A549 (cell line): ENCODE results near the gene HPS5.

Source experiments
- BHLHE40 ChIP-seq: IDR thresholded peaks from 2 replicates; pipeline ENCODE4 v1.6.1; 2012; ENCODE audit warnings: low read depth, low read length, inconsistent platforms
- FOSL2 ChIP-seq, 2 experiments: fragments of 450-650 bp in 1 of 2; fragments of >200 bp in 1 of 2; sonication (Bioruptor Twin) in 1 of 2; formaldehyde crosslinking; IDR thresholded peaks; 2 replicates each; pipeline versions ENCODE4 v1.5.0 to v1.6.1; 2016 to 2020; ENCODE audit warnings: mild to moderate bottlenecking in 1 of 2, moderate library complexity in 1 of 2
- MAFK ChIP-seq: fragments of 450-650 bp; IDR thresholded peaks from 2 replicates; pipeline ENCODE4 v1.6.1; 2014; ENCODE audit not compliant: partially characterized antibody
- POLR2A ChIP-seq: IDR thresholded peaks from 2 replicates; pipeline ENCODE4 v1.6.1; 2012; ENCODE audit warnings: mild to moderate bottlenecking, low read length
- POLR2AphosphoS2 ChIP-seq: conservative IDR thresholded peaks from 2 replicates; pipeline ENCODE4 v1.6.1; 2012; ENCODE audit warnings: low read length, improper control_type of control experiment, inconsistent platforms
- TF ChIP-seq, protein P1 (sequence below): fragments of >200 bp; sonication (Bioruptor Twin); formaldehyde crosslinking; IDR thresholded peaks from 3 replicates; pipeline ENCODE4 v1.5.1; 2016

- TF ChIP-seq, protein P1, sequence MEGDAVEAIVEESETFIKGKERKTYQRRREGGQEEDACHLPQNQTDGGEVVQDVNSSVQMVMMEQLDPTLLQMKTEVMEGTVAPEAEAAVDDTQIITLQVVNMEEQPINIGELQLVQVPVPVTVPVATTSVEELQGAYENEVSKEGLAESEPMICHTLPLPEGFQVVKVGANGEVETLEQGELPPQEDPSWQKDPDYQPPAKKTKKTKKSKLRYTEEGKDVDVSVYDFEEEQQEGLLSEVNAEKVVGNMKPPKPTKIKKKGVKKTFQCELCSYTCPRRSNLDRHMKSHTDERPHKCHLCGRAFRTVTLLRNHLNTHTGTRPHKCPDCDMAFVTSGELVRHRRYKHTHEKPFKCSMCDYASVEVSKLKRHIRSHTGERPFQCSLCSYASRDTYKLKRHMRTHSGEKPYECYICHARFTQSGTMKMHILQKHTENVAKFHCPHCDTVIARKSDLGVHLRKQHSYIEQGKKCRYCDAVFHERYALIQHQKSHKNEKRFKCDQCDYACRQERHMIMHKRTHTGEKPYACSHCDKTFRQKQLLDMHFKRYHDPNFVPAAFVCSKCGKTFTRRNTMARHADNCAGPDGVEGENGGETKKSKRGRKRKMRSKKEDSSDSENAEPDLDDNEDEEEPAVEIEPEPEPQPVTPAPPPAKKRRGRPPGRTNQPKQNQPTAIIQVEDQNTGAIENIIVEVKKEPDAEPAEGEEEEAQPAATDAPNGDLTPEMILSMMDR, result no peak
- TF ChIP-seq FOSL2 (IDR thresholded peaks at IDR 0.05) (no peak), FOSL2 (CRISPR knock-in tag; IDR thresholded peaks at IDR 0.05) (no peak), POLR2A (no peak), MAFK (no peak), POLR2AphosphoS2 (no peak), BHLHE40 (no peak)
Measured at GRCh38 chr11:18332891-18333290, 11.0 kb upstream of the HPS5 start.
